Measurements from ENCODE around the gene RASD1. TPM values are rescaled to one million over a fixed set of nuclear protein-coding genes. Genes with fewer than 3 reads are reported as not detected.

Gene RASD1
- total RNA-seq, 1 donor from 2014 or later = 2.1 TPM

- no peak for DNase-seq (ENCODE audit: low spot score in 2 of 2, unreplicated experiment in 2 of 2)
- Mint-ChIP-seq H3K36me3 (no peaks in the 10 kb centered on the region), H3K4me1 (peaks cover 1% of the 10 kb centered on the region), H3K27me3 (ENCODE audit: low read depth) (peaks cover 1% of the 10 kb centered on the region), H3K4me3 (no peak overlapping the region), H3K27ac (no peak overlapping the region), H3K9me3 (no peaks in the 10 kb centered on the region)
- no peak for TF ChIP-seq CTCF (IDR thresholded peaks at IDR 0.05; ENCODE audit: unreplicated experiment)
Observed at GRCh38 chr17:17445296-17445924, 50.8 kb downstream of the RASD1 start.

Other genes starting within 250 kb of the RASD1 start
- gene COPS3, start 215.1 kb downstream of the RASD1 start, total RNA-seq = 57.8 to 65.0 TPM (median 63.5 TPM) in 3 replicates
- 4.6 to 7.2 TPM (median 7.1 TPM) in 3 replicates for gene NT5M, start 193.0 kb downstream of the RASD1 start, total RNA-seq
- 17.9 to 20.1 TPM (median 18.9 TPM) in 3 replicates for gene MED9, start 19.4 kb downstream of the RASD1 start, total RNA-seq
- 37.0 to 41.9 TPM (median 37.5 TPM) in 3 replicates for gene PEMT, start 95.3 kb upstream of the RASD1 start, total RNA-seq
- 127 to 137 TPM (median 129 TPM) in 3 replicates for gene RAI1, start 185.1 kb upstream of the RASD1 start, total RNA-seq